Measurements from ENCODE around the gene ZMYND8. TPM values are rescaled to one million over a fixed set of nuclear protein-coding genes. Genes with fewer than 3 reads are reported as not detected.

ZMYND8 gene
- total and polyA plus RNA-seq, 10 of the 15 experiments (the other 5 are each of a cell fraction or from before 2014, with no cell fraction given): 12.9 to 54.8 (median 23.1) TPM

DNA sequence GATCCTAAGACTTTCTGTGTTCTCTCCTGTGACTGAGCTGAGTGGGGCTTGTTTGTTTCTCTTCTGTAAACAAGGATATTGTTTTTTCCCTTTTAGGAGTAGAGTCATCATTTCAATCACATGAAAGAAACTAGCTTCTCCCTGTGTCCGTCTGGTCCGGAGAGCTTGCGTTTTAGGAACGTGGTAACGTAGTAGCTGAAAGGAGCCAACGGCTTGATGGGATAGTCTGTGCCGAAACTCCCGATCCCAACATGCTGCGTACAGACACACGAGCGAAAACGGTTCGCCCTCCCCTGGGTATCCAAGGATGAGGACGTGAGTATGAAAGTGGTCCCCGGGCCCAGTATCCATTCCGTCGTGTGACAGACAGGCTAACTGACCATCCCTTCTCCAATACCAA is 146.5 kb downstream of the ZMYND8 start:
- ChIA-PET RAD21 (ENCODE audit: unreplicated experiment) (interaction anchor here (1.0 kb wide), 1 partner anchor 175 kb away, joined by 3 read pairs; no protein-coding TSS in a partner anchor), SMC1A (ENCODE audit: uncharacterized antibody, unreplicated experiment) (no interaction called here), POLR2A (no interaction called here), CTCF (interaction anchor here (0.9 kb wide), 1 partner anchor 12 kb away, joined by 3 read pairs; no protein-coding TSS in a partner anchor)
- Histone ChIP-seq H3K4me3 (no peak overlapping the region), H3K4me2 (ENCODE audit: control insufficient read depth, insufficient read depth) (no peak overlapping the region), H4K20me1 (ENCODE audit: control insufficient read depth, insufficient read depth) (no peaks in the 10 kb centered on the region), H3K4me1 (ENCODE audit: control insufficient read depth, insufficient read depth, low read length) (no peaks in the 10 kb centered on the region), H3K27me3 (replicated peaks in 1 of 2; ENCODE audit: control insufficient read depth in 2 of 2, insufficient read depth in 2 of 2, low read length in 1 of 2) (no peaks in the 10 kb centered on the region), H2AFZ (ENCODE audit: control insufficient read depth, low read depth, low read length) (no peak overlapping the region), H3K79me2 (ENCODE audit: control insufficient read depth, insufficient read depth, low read length) (no peaks in the 10 kb centered on the region), H3K9me3 (replicated peaks; ENCODE audit: control insufficient read depth, insufficient read depth, low read length) (no peaks in the 10 kb centered on the region), H3K27ac (ENCODE audit: control insufficient read depth, insufficient read depth) (no peak overlapping the region), H3K36me3 (ENCODE audit: control insufficient read depth in 2 of 2, insufficient read depth in 2 of 2, low read length in 1 of 2) (peaks cover 21 to 46% of the 10 kb centered on the region in 2 experiments), H3K9ac (ENCODE audit: control insufficient read depth, insufficient read depth, low read length) (no peak overlapping the region)
- in situ Hi-C loops (cut with MboI) (no loop called here), intact Hi-C loops (cut with micrococcal nuclease; ENCODE audit: unreplicated experiment) (no loop called here)
- no peak for ATAC-seq
- FAIRE-seq: no peak
- 97% methylated on average over 17 of the region's 17 CpGs for WGBS (ENCODE audit: insufficient coverage, insufficient replicate concordance, low lambda C conversion rate, missing lambda C conversion rate)
- TSS peak; percentile 50 for BruUV-seq (replicated peaks)
- TF ChIP-seq, protein P1, sequence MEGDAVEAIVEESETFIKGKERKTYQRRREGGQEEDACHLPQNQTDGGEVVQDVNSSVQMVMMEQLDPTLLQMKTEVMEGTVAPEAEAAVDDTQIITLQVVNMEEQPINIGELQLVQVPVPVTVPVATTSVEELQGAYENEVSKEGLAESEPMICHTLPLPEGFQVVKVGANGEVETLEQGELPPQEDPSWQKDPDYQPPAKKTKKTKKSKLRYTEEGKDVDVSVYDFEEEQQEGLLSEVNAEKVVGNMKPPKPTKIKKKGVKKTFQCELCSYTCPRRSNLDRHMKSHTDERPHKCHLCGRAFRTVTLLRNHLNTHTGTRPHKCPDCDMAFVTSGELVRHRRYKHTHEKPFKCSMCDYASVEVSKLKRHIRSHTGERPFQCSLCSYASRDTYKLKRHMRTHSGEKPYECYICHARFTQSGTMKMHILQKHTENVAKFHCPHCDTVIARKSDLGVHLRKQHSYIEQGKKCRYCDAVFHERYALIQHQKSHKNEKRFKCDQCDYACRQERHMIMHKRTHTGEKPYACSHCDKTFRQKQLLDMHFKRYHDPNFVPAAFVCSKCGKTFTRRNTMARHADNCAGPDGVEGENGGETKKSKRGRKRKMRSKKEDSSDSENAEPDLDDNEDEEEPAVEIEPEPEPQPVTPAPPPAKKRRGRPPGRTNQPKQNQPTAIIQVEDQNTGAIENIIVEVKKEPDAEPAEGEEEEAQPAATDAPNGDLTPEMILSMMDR (IDR thresholded peaks at IDR 0.05 in 2 of 3, conservative IDR thresholded peaks at IDR 0.05 in 1 of 3; ENCODE audit: control insufficient read depth in 2 of 3, extremely low read depth in 1 of 3, insufficient read depth in 1 of 3, low read depth in 3 of 3, low read length in 3 of 3): no peak
- TF ChIP-seq HDGF (IDR thresholded peaks at IDR 0.05) (no peak), NFYB (IDR thresholded peaks at IDR 0.05; ENCODE audit: insufficient read depth, low read depth, low read length) (no peak), BHLHE40 (IDR thresholded peaks at IDR 0.05; ENCODE audit: borderline replicate concordance in 1 of 2, low read depth in 2 of 2, low read length in 1 of 2) (no peak), ZNF622 (IDR thresholded peaks at IDR 0.05) (no peak), ASH2L (IDR thresholded peaks at IDR 0.05; ENCODE audit: borderline replicate concordance, low read depth) (no peak), RFX5 (IDR thresholded peaks at IDR 0.05; ENCODE audit: low read depth, low read length) (no peak), JUNB (IDR thresholded peaks at IDR 0.05) (no peak), SREBF1 (IDR thresholded peaks at IDR 0.05; ENCODE audit: low read length) (no peak), WRNIP1 (IDR thresholded peaks at IDR 0.05; ENCODE audit: borderline replicate concordance, low read depth, low read length) (no peak), SUPT20H (IDR thresholded peaks at IDR 0.05; ENCODE audit: borderline replicate concordance, control insufficient read depth, low read depth, low read length) (no peak), RBBP5 (conservative IDR thresholded peaks at IDR 0.05) (no peak), FOXM1 (IDR thresholded peaks at IDR 0.05; ENCODE audit: low read depth, low read length) (no peak), SIX5 (IDR thresholded peaks at IDR 0.05; ENCODE audit: low read depth, low read length, severe bottlenecking) (no peak), SREBF2 (IDR thresholded peaks at IDR 0.05; ENCODE audit: low read length) (no peak), EGR1 (IDR thresholded peaks at IDR 0.05; ENCODE audit: borderline replicate concordance in 1 of 2, low read depth in 2 of 2, low read length in 2 of 2) (no peak), RB1 (IDR thresholded peaks at IDR 0.05; ENCODE audit: borderline replicate concordance) (no peak), CHD1 (IDR thresholded peaks at IDR 0.05; ENCODE audit: low read depth, low read length) (no peak)
- TF ChIP-seq, protein P2, sequence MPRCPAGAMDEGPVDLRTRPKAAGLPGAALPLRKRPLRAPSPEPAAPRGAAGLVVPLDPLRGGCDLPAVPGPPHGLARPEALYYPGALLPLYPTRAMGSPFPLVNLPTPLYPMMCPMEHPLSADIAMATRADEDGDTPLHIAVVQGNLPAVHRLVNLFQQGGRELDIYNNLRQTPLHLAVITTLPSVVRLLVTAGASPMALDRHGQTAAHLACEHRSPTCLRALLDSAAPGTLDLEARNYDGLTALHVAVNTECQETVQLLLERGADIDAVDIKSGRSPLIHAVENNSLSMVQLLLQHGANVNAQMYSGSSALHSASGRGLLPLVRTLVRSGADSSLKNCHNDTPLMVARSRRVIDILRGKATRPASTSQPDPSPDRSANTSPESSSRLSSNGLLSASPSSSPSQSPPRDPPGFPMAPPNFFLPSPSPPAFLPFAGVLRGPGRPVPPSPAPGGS (IDR thresholded peaks at IDR 0.05; ENCODE audit: borderline replicate concordance, insufficient read depth, low read depth, low read length, poor library complexity, severe bottlenecking): no peak
- TF ChIP-seq, protein P3, sequence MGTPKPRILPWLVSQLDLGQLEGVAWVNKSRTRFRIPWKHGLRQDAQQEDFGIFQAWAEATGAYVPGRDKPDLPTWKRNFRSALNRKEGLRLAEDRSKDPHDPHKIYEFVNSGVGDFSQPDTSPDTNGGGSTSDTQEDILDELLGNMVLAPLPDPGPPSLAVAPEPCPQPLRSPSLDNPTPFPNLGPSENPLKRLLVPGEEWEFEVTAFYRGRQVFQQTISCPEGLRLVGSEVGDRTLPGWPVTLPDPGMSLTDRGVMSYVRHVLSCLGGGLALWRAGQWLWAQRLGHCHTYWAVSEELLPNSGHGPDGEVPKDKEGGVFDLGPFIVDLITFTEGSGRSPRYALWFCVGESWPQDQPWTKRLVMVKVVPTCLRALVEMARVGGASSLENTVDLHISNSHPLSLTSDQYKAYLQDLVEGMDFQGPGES (IDR thresholded peaks at IDR 0.05): no peak
- DNase-seq (ENCODE audit: low read depth, low spot score): no peak

Measured in GM12878 (cell line).